Stimulated activated CD4-positive, alpha-beta T cell treated with anti-CD3 and anti-CD28 coated beads, TNF-alpha, amount 100 ng/mL, for 24 hours (primary cell): Measurements from ENCODE around the gene ITPR2.
"Not testable (repeated sequence)": the region's sequence is repeated elsewhere in the genome, so short reads cannot be mapped to it uniquely, and the experiment has no call there.

Source experiments
- DNase-seq, 3 experiments: peaks; one replicate each; pipeline ENCODE4 v3.0.0-alpha.2; 2020; ENCODE audit warnings: low read depth in 3 of 3

Gene ITPR2

DNA sequence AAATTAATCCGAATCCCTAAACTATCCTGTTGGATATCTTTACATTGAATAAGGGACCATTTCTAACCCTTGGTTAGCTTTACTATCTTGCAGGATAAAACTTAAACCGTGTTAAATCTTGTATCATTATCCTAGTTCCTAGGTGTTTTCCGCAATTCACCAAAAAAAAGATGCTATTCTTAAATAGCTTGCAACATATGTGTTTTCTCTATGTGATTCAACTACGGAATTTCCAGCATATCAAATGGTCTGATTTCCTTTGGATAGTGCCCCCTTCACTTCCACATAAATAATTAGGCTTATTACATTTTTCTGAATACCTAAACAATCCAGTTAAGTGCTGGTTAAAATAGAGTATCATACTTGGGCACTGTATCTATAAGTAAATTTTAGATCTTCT is 130.3 kb downstream of the ITPR2 start:
- no peak for DNase-seq

DNA sequence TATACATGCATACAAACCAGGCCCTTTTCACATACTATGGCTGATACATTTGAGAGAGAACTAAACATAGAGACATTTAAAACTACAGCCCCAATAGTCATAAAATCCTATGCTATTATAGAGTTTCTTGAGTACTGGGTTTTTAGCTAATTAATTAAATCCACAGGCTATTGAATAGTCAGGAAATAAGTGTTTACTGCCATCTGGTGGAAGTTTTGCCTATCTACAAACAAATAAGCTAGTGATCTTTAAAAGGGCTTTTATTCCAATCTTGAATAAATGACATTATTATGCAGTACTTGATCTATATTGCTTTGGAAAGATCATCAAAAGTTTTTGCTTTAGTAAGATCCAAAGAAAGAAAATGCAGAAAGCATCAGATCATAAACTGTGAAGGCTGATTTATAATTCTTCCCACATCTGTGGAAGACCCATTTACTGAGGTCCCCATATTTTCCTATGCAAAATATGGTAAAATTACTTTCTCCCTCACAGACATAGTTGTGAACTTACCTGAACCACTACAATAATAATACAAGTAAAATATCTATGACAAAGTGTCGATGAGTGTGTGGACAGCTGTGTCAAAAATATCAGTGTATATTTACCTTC is 131.3 kb downstream of the ITPR2 start:
- DNase-seq, result no peak

DNA sequence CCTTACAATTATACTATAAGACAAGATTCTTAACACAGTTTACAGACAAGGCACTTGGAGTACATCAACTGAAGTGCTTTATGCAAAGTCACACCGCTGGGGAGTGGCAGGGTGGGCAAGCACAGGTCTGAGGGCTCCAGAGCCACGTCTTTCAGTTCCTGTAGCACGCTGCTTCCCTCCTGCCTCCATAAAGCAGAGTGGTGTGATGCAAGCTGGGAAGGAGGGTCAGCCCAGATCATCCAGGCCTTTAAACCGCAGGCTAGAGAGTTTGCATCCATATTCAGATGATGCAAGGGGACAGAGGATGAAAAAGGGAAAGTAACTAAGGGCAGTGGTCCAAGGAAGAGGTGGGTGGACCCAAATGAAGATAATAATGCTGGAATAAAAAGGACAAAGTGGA is 132.6 kb downstream of the ITPR2 start:
- DNase-seq, result no peak

DNA sequence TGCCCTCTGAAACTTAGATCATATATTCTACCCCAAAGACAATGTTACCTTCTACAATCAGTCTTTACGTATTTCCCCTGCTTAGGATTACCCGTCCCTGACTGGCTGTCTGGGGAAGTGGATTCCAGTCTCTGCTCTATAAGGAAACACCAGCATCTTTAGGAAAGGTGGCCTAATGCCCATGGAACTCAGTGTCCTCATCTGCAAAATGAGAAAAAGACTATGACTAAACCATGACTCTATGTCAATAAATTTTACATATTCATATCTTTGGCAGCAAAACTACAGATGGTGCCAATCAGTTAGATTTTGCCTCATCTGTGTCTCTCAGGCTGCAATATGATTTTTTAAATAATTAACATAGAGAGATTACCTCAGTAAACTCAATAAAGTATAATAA is 133.8 kb downstream of the ITPR2 start:
- no peak for DNase-seq

DNA sequence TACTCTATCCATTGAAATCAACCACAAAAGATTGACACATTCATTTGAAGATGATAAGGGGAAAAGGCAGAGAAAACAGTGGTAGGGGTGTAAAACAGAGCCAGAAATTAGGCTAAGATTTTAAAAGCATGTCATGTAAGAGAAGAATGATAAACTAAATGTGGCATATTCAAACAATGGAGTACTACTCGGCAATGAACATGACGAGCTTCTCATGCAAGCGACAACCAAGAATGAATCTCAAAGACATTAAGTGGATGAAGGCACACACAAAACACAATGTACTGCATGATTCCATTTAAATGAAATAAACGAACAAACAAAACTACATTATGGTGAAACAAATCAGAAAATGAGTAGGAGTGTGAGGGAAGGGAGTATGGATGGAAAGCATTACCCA is 134.8 kb downstream of the ITPR2 start:
- no peak for DNase-seq

DNA sequence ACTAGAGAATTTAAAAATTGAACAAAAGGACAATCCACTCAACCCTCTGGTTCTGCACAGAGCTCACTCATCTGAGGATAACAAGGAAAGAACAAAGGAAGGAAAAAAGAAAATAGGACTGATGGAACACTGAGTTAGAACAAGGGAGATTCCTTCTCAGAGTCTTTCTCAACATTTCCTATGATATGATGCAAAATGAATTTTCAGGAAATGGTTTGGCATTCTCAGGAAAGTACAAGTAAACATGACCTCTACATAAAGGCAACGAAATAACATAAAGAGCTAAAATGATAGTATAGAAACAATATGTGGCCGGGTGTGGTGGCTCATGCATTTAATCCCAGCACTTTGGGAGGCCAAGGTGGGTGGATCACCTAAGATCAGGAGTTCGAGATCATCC is 135.8 kb downstream of the ITPR2 start:
- no peak for DNase-seq

DNA sequence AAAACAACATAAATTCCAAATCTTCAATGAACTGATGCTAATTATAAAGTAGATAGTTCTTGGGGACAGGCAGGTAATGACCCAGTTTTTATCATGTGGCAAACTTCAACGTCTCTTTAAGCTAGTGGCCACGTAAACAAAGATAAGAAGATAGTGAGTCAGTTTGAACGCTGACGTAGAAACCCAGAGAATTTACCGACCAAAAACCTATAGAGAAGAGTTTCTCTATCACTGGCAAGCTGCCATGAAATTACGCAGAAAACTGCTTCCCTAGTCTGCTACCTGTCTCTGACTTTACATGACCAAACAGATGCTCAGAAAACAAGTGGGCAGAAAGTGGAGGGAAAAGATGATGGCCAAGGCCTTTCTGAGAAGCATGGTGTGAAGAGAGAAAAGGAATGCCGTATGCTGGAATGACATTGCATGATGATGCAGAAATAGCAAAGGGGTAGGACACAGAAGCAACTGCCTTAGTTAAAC is 136.3 kb downstream of the ITPR2 start:
- no peak for DNase-seq

DNA sequence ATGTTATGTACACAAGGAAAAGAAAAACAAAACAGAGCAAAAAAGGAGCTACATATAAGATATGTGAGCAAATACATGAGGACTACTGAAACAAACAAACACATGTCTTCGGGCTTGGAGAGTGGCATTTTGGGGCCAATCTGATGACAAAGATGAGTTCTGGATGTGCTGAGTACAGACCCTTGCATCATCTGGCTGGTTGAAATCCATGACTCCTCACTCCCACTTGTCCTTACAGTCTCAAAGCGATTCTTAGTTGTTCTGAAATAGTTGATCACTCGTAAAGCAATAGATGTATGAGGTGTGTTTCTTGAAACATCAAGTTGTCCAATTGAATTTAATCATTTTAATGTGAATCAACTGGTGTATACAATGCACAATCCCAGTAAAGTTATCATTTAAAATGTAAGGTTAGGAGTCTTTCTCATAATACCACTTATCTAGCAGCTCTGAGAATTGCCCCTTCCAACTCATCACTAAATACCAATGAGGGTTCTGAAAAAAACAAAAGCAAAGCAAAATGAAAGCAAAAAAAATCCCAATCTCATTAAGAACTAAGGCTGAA is 136.9 kb downstream of the ITPR2 start:
- DNase-seq, result no peak

DNA sequence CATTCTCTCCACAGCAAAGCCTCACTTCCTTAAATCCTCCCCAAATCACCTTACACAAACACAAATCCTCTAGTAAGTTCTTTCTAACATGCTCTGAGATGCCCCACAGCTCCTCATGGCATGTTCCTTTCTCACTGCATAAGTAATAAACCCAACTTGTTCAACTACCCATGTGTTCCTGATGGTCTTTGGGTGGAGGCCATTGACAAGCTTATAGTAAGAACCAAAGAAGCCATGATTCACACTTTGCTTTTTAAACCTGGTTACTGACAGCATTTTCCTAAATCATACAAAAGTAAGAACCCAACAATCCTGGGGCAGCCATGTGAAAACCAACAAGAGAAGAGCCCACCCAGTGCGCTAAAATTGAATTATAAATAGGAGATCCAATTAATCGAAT is 138.6 kb downstream of the ITPR2 start:
- DNase-seq, result no peak

DNA sequence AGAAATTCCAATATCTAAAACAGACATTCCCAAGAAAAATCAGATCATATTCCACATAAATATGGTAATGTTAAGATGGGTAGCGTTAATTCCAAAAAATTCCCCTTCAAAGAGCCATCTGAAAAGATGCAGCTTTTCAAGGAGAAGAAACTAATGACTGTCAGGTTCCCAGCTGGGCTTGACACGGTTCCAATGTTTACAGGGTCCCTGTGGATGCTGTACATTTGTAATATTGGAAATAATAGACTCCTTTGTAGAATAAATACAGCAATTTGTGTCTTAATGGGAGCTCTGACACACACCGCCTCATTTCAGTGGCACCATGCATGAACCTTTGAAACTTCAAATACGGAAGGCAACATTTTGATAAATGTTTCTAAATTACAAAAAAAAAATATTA is 140.6 kb downstream of the ITPR2 start:
- DNase-seq, result no peak

DNA sequence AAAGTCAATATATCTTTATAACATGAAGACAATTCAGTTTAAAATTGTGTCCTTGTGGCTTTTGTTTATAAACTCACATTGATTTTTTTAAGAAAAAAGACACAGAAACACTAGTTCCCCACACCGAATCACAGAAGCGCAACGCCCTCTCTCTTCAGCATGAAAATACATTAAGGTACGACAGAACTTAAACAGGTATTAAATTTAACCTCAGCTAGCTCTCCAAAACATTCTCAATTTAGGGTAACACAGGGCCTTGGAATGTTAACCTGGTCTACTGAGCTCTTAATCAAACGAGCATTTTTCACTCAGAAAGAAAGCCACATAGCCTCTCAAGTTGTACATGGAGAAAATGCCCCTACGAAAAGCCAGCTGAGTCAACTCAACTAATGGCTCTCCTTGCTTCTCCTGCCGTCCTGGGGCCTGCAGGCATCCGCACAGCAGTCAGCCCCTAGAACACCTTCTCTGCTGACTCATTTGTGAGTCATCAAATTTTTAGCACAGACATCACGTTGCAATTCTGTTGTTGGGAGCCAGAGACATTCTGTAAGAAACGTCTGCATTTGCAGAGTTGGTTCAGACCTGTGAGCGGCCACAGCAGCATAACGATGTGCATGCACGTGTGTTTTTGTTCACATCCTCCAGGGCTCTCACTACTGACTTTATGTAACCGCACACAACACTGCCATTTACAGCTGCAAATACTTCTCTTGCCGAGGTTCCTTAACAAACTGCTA is 141.6 kb downstream of the ITPR2 start:
- DNase-seq, result no peak

DNA sequence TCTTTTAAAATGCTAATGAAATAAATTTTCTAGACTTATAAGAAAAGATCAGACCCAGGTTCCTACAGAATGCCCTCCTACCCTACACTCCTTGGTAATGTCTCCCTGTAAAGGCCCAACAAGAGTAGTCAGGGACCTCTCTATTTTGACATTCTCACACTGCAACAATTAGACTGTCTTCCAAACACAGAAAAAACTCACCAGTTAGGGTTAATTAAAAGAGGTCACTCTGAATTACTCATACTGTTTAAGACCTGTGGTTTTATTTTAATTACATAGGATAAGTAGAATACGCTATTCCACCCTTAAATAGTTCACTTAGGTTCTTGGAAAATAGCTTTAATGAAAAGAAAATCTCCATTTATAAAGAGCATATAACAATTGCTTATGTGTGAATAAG is 142.4 kb downstream of the ITPR2 start:
- DNase-seq, result no peak

DNA sequence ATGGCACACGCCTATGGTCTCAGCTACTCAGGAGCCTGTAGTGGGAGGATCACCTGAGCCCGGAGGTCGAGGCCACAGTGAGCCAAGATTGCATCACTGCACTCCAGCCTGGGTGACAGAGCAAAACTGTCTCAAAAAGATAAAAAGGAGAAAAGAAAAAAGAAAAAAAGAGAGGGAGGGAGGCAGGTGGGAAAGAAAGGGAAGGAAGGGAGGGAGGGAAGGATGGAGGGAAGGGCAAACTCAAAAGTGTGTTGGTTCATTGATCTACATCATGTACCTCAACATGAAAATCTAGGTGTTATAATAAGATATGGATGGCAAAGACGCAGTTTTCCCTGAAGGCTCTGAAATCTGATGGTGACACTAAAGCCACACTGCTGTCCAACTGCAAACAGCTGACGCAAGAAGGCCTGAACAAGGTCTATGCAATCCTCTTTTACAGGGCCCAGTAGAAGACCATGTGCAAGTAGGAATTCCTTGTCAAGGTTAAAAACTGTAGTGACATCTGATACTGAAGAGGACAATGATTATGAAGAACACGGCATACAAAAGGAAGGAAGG is 143.6 kb downstream of the ITPR2 start:
- no peak for DNase-seq

DNA sequence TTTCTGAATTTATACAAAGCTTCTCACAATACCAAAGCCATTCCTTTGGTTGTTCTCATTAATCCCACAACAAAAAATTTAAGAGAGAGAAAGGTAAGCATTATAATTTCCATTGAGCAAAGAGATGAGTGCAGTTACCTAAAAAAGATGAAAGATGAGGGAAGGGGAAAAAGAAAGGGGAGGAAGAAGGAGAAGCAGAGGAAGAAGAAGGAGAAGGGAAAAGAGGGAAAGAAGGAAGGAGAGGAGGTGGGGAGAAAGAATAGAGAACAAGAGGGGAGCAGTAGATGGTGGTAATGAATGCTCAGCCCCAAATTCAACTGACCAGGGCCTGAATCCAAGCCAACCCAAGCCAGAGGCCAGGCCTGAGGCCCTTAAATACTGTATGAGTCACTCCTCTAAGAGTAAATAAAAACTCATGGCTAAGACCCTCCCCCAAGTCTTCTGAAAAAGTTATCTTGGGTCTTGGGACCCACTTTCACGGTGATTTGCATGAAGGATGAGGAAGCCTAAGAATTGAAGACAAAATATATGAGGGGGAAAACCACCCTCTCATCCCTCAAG is 144.6 kb downstream of the ITPR2 start:
- no peak for DNase-seq

DNA sequence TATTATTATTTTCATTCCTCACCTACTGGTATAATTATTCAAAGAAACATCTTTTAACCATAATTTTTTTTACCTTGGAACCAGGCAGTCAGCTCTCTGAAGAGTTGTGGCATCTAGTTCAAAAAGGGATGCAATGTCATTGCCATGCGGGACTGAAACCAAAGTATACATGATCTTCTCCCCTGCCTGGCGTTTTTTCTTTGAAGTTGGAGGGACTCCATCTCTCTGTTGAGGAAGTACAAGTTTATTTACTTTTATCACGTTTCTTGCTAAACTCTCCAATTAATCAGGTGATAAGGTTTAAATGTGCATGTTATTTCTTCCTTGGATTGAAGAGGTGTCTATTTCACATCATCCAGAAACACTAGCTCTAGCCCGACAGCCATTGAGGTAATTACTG is 146.6 kb downstream of the ITPR2 start:
- no peak for DNase-seq

DNA sequence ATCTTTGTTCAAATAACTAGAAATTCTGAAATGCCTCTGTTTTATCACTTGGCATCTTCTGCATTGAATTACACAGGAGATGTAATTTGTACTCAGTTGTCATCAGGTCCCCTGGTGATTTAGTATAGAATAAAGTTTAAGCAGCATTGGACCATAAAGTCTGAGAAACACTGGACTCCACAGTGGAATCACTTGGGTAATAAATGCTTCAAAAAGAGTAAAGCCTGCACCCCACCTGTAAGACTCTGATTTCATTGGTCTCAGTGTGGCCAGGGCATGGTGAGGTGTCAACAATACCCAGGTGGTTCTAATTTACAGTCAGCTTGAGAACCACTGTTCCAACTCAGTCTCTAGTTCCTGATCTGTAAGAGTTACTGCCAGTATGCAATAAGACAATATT is 148.9 kb downstream of the ITPR2 start:
- DNase-seq, result no peak

DNA sequence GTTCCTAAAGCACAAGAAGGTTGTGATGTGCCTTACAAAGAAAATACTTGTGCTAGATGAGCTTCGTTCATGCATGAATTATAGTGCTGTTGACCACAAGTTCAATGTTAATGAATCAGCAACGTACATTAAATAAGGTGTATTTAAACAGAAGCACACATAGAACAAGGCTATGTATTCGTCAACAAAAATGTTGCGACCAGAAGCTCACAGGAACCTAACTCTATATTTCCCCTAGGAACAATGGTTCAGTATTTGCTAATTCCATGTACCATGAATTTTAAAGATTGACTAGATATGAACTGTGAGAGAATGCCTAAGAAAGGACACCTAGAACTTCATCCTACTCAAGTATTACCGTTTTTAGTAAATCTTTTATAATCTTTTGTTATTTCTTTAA is 149.6 kb downstream of the ITPR2 start:
- DNase-seq, result no peak

DNA sequence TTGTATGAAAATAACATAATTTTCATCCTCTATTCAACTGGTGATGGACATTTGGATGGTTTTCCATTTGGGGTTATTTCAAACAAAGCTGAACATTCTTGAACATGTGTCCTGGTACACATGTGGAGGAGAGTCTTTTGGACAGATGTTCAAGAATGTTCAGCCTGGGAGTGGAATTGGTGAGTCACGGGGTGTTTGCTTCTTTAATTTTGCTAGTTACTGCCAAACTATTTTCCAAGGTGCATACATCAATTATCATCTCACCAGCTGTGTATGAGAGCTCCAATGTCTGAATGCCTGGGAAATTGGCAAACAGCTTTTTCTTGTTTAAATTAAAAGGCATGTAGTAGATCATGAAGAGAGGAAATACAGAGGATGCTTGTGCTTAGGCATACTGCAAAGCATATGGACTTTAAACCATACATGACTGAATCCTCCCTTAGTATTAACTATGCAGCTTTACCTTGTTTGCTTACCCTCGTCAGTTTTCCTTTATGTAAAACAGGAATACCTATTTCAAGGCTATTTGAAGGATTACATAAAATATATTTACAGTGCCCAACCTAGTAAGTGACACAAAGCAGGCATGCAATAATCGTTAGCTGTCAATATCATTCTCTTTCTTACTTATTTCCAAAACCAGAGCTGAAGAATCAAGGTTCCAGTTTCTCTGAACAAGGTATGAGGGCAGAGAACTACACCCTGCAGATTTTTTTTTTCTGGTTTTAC is 152.1 kb downstream of the ITPR2 start:
- no peak for DNase-seq

DNA sequence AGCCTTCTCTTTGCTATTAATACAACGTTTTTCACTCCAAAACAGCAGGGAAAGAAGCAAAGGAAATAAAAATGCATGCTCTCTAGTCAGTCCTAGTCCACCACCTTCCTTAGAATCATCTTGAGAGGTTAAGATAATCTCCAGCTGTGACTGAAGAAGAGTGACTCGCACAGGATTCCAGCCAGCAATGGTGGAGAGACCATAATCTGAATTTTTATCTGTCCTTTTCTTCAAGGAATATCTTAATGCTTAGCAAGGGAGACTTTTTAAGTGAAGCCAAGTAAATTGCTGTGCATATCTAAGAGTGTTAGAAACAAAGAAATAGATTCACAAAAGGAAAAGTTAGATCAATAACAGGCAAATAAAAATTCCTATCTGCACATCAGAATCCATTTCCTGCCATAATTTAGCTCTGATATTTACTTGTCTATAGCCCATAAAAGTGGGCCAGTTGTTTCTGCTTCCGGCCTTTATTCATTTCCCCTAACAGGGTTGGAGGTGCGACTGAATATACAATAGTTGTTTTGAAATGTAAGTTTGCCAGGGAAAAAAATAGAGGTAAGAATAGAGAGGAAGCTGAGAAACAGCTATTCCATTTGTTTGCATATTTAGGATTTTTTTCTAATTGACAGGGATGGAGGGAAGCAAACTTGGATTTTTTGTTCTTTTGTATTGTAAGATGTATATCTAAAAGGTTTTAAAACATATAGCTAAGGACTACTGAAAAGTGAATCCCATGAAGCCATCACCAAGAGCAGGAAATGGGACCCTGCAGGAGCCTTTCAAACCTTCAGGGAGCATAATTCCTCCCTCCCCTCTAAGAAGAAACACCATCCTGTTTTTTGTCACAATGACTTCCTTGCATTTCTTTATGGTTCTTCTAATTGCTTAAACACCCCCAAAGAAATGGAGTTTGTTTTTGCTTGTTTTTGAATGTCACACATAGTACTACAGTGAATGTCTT is 154.0 kb downstream of the ITPR2 start:
- no peak for DNase-seq

DNA sequence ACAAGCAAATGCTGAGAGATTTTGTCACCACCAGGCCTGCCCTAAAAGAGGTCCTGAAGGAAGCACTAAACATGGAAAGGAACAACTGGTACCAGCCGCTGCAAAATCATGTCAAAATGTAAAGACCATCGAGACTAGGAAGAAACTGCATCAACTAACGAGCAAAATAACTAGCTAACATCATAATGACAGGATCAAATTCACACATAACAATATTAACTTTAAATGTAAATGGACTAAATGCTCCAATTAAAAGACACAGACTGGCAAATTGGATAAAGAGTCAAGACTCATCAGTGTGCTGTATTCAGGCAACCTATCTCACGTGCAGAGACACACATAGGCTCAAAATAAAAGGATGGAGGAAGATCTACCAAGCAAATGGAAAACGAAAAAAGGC is 161.5 kb downstream of the ITPR2 start:
- DNase-seq, result not testable (repeated sequence)

DNA sequence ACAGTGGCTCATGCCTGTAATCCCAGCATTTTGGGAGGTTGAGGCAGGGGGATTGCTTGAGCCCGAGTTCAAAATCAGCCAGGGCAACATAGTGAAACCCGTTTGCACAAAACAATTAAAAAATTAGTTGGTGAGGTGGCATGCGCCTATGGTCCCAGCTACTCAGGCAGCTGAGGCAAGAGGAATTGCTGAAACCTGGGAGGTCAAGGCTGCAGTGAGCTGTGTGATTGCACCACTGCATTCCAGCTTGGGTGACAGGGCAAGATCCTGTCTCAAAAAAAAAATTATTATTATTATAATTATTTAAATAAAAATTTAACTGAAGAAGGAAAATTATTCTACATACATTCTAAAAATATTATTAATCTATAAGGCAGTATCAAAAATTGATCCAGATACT is 164.1 kb downstream of the ITPR2 start:
- no peak for DNase-seq
